GM18517 (cell line): ENCODE results near the gene SPON1.
"Not testable (repeated sequence)": the region's sequence is repeated elsewhere in the genome, so short reads cannot be mapped to it uniquely, and the experiment has no call there.

Source experiments
- ATAC-seq: cut with Tn5 transposase; IDR thresholded peaks from one replicate; pipeline ENCODE4 v1.9.1; 2021; ENCODE audit warnings: mild to moderate bottlenecking, moderate library complexity; ENCODE audit not compliant: unreplicated experiment

Gene SPON1

GRCh38 chr11:13974631-13975030 lies 12.1 kb downstream of the SPON1 start:
- ATAC-seq: no peak

- no peak for ATAC-seq
These were observed 20.7 kb downstream of the SPON1 start for GRCh38 chr11:13983081-13983751.

- no peak for ATAC-seq
These were observed 22.3 kb downstream of the SPON1 start for GRCh38 chr11:13984616-13985450.

GRCh38 chr11:13986695-13987094 lies 24.2 kb downstream of the SPON1 start:
- not testable (repeated sequence) for ATAC-seq

- ATAC-seq: not testable (repeated sequence)
These were observed 29.8 kb downstream of the SPON1 start for GRCh38 chr11:13992158-13992856.

- ATAC-seq: no peak
These were observed 30.7 kb downstream of the SPON1 start for GRCh38 chr11:13993096-13993765.

GRCh38 chr11:13997881-13998280 lies 35.4 kb downstream of the SPON1 start:
- no peak for ATAC-seq

GRCh38 chr11:13999704-14000103 lies 37.2 kb downstream of the SPON1 start:
- ATAC-seq: no peak

GRCh38 chr11:14001597-14001996 lies 39.1 kb downstream of the SPON1 start:
- no peak for ATAC-seq

GRCh38 chr11:14007566-14007965 lies 45.0 kb downstream of the SPON1 start:
- ATAC-seq: no peak

GRCh38 chr11:14010665-14011064 lies 48.1 kb downstream of the SPON1 start:
- no peak for ATAC-seq

- ATAC-seq: no peak
These were observed 50.3 kb downstream of the SPON1 start for GRCh38 chr11:14012846-14013245.

GRCh38 chr11:14015711-14016110 lies 53.2 kb downstream of the SPON1 start:
- no peak for ATAC-seq

GRCh38 chr11:14018441-14018840 lies 55.9 kb downstream of the SPON1 start:
- no peak for ATAC-seq

- no peak for ATAC-seq
These were observed 59.2 kb downstream of the SPON1 start for GRCh38 chr11:14021738-14022137.

- ATAC-seq: no peak
These were observed 59.7 kb downstream of the SPON1 start for GRCh38 chr11:14022251-14022650.

GRCh38 chr11:14022821-14023220 lies 60.3 kb downstream of the SPON1 start:
- no peak for ATAC-seq

- no peak for ATAC-seq
These were observed 64.4 kb downstream of the SPON1 start for GRCh38 chr11:14026961-14027360.

- ATAC-seq: no peak
These were observed 65.0 kb downstream of the SPON1 start for GRCh38 chr11:14027525-14027924.

GRCh38 chr11:14029440-14029839 lies 66.9 kb downstream of the SPON1 start:
- no peak for ATAC-seq
